Muscle of leg (tissue), 16 donors: ENCODE measurements around the gene OR4C12. TPM values are rescaled to one million over a fixed set of nuclear protein-coding genes. Genes with fewer than 3 reads are reported as not detected.
A peak's percentile ranks its signal among the peaks of the same experiment; 100 is the strongest.
"Not testable (repeated sequence)": the region's sequence is repeated elsewhere in the genome, so short reads cannot be mapped to it uniquely, and the experiment has no call there.

Source experiments
- DNase-seq: peaks from one replicate; pipeline ENCODE4 v3.0.0; 2013
- H3K27ac ChIP-seq: one replicate; pipeline ENCODE4 v1.5.1; 2013; ENCODE audit warnings: mild to moderate bottlenecking, low read length, control low read depth
- H3K27me3 ChIP-seq: one replicate; pipeline ENCODE4 v1.6.1; 2013; ENCODE audit warnings: low read length; ENCODE audit not compliant: control insufficient read depth, insufficient read depth
- H3K36me3 ChIP-seq: one replicate; pipeline ENCODE4 v1.6.1; 2013; ENCODE audit warnings: low read length; ENCODE audit not compliant: control insufficient read depth, insufficient read depth
- H3K4me1 ChIP-seq: one replicate; pipeline ENCODE4 v1.6.1; 2013; ENCODE audit warnings: low read length; ENCODE audit not compliant: control insufficient read depth, insufficient read depth
- H3K4me3 ChIP-seq: one replicate; pipeline ENCODE4 v1.5.1; 2013; ENCODE audit warnings: low read length, control low read depth
- H3K9me3 ChIP-seq: replicated peaks from 2 replicates; pipeline ENCODE4 v1.6.1; 2013; ENCODE audit warnings: low read depth, low read length; ENCODE audit not compliant: control insufficient read depth
- WGBS: methylation state at CpG from one replicate; pipeline ENCODE4 v1.1.5; 2013; ENCODE audit warnings: missing lambda C conversion rate; ENCODE audit not compliant: insufficient coverage; 5-methylcytosine and 5-hydroxymethylcytosine counted together
- long read RNA-seq, 11 donors: transcript quantifications; one replicate each; lab custom pipeline, GENCODE V29; 2026
- polyA plus RNA-seq, 8 donors: library from polyadenylated mRNA; unstranded; fragments of 120-200 nt; gene quantifications; one replicate each; pipeline versions ENCODE4 v1.2.1 to v1.2.3, GENCODE V29; 2013; ENCODE audit warnings: inconsistent platforms in 1 of 8, low replicate concordance in 1 of 8; ENCODE audit not compliant: insufficient read length in 8 of 8, insufficient read depth in 1 of 8
- total RNA-seq: library from RNA; stranded (reverse); fragments of 120-200 nt; gene quantifications from one replicate; pipeline ENCODE4 v1.2.4, GENCODE V29; 2013

Gene OR4C12
- total RNA-seq (not detected), polyA plus RNA-seq (not detected)
- long read RNA-seq, donor 1: 0 reads
- long read RNA-seq, donor 2: 0 reads
- long read RNA-seq, donor 3: 0 reads
- long read RNA-seq, donor 4: 0 reads
- long read RNA-seq, donor 5: 0 reads
- long read RNA-seq, donor 6: 0 reads
- long read RNA-seq, donor 7: 0 reads
- long read RNA-seq, donor 8, partial matches to known transcripts: 0 of 1 reads
- long read RNA-seq, donor 8, other reads (novel, unspliced or antisense): 0 of 1 reads
- long read RNA-seq, donor 9: 0 reads
- long read RNA-seq, donor 10: 0 reads
- long read RNA-seq, donor 11: 0 reads

GRCh38 chr11:49982435-49982834 is at the start of gene OR4C12:
OR4C12 (minus strand) TSS chr11:49982535; CDS start chr11:49982501, 34 bp downstream.
- not testable (repeated sequence) for DNase-seq, H3K27ac ChIP-seq, H3K4me1 ChIP-seq, H3K36me3 ChIP-seq, H3K27me3 ChIP-seq, H3K4me3 ChIP-seq
- peaks cover 11% of the 10 kb centered on the region for H3K9me3 ChIP-seq
- WGBS: no CpG with 5 or more reads among the region's 1 CpG

GRCh38 chr11:50030193-50030592 is 47.9 kb upstream of the OR4C12 start:
- WGBS: no CpG with 5 or more reads among the region's 1 CpG
- no peak for DNase-seq
- no peak overlapping the region for H3K4me3 ChIP-seq
- H3K4me1 ChIP-seq: no peaks in the 10 kb centered on the region
- no peak overlapping the region for H3K27ac ChIP-seq
- H3K9me3 ChIP-seq: peaks cover 27% of the 10 kb centered on the region
- no peaks in the 10 kb centered on the region for H3K27me3 ChIP-seq
- H3K36me3 ChIP-seq: no peaks in the 10 kb centered on the region

GRCh38 chr11:49995565-49995964 is 13.2 kb upstream of the OR4C12 start:
- H3K9me3 ChIP-seq: peaks cover 37% of the 10 kb centered on the region
- no peak overlapping the region for H3K4me3 ChIP-seq
- H3K27ac ChIP-seq: no peak overlapping the region
- H3K27me3 ChIP-seq: no peaks in the 10 kb centered on the region
- DNase-seq: peak; percentile 0
- H3K4me1 ChIP-seq: no peaks in the 10 kb centered on the region
- WGBS: 40% methylated on average over 1 of the region's 6 CpGs
- no peaks in the 10 kb centered on the region for H3K36me3 ChIP-seq

GRCh38 chr11:49973439-49973838 is 8.9 kb downstream of the OR4C12 start:
- not testable (repeated sequence) for DNase-seq, H3K36me3 ChIP-seq, H3K27ac ChIP-seq, H3K4me1 ChIP-seq, H3K4me3 ChIP-seq, H3K27me3 ChIP-seq, H3K9me3 ChIP-seq
- WGBS: no CpG with 5 or more reads among the region's 4 CpGs

GRCh38 chr11:49952091-49952490 is 30.2 kb downstream of the OR4C12 start, which contains the start of gene OR4C13:
OR4C13 (plus strand) TSS chr11:49952391; CDS start chr11:49952423, 32 bp downstream.
- DNase-seq: no peak
- no peaks in the 10 kb centered on the region for H3K27me3 ChIP-seq
- no peak within 1 kb of the TSS for H3K27ac ChIP-seq
- no CpG with 5 or more reads among the region's 1 CpG for WGBS
- no peaks in the 10 kb centered on the region for H3K36me3 ChIP-seq
- no peak within 1 kb of the TSS for H3K4me3 ChIP-seq
- no peaks in the 10 kb centered on the region for H3K4me1 ChIP-seq
- peaks cover 10% of the 10 kb centered on the region for H3K9me3 ChIP-seq

GRCh38 chr11:49948701-49949100 is 33.6 kb downstream of the OR4C12 start:
- H3K27ac ChIP-seq, H3K9me3 ChIP-seq, H3K4me3 ChIP-seq, H3K27me3 ChIP-seq, H3K36me3 ChIP-seq, DNase-seq, H3K4me1 ChIP-seq: not testable (repeated sequence)
- WGBS: no CpG with 5 or more reads among the region's 1 CpG

Other genes starting within 250 kb of the OR4C12 start
- not detected for gene OR4C13, start 30.1 kb downstream of the OR4C12 start, total RNA-seq
- not detected for gene OR4C13, start 30.1 kb downstream of the OR4C12 start, polyA plus RNA-seq
- gene OR4C45, start 50.3 kb upstream of the OR4C12 start, total RNA-seq: not detected
- gene OR4C45, start 50.3 kb upstream of the OR4C12 start, polyA plus RNA-seq: not detected